Right ventricle myocardium inferior (tissue), 1 donor: Measurements from ENCODE around the gene MGAT5. TPM values are rescaled to one million over a fixed set of nuclear protein-coding genes. Genes with fewer than 3 reads are reported as not detected.

Source experiments
- ATAC-seq: fragments of 200-7000 bp; cut with Tn5 transposase; one replicate; pipeline ENCODE4 v1.9.1; 2020; ENCODE audit warnings: mild to moderate bottlenecking, moderate library complexity
- DNase-seq: peaks from one replicate; pipeline ENCODE4 v3.0.0; 2021; ENCODE audit errors: missing footprints
- intact Hi-C: fragments of 100-400 bp; cut with DNase I; formaldehyde crosslinking; loops from one replicate; pipeline ENCODE4 v1.11.0; 2022
- total RNA-seq: library from RNA; stranded (reverse); fragmentation: NEBNext Ultra II Directional; extraction: Animal tissue kit (Norgen Biotek cat#: 25700); gene quantifications from one replicate; pipeline ENCODE4 v1.2.1, GENCODE V29; 2021
- donor health status: DM: no; HTN: yes; CAD: no; lungs with severe emphysema.

Gene MGAT5
- total RNA-seq, 1 donor from 2014 or later, result 92.3 TPM

DNA sequence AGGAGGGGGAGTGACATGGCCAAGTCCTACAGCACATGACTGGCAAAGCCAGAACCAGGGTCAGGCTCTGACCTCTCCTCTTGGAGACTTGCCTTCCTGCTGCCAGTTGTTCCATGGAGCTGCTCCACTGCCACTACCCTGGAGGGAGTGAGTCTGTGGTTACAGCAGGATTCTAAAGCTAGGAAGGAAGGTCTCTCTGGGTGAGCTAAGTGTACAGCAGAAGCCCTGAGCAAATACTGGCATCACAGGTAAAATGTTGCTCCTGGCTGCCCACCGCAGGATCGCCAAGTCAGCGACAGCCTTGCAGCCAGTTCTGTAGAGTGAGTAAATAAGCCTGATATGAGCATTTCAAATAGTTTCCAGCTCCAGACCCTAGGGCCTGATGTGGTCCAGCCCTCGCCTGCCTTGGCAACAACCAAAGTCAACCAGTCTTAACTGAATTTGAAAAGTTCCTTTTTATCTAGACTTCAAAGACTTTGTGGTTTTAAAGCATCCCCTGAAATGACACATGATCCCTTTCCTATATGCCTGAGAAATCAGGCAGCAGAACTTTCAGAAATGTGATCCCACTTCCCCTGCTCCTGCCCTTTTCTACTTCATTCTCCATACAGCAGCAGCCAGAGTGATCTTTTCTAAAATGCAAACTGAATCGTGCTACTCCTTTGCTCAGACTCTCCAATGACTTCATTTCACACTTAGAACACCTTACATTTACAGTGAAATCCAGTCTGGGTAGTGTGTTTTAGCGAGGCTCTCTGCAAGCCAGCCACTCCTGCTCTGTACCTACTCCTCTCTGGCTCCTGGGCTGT lies 114.3 kb downstream of the MGAT5 start:
- intact Hi-C loops, result loop anchor here (5.0 kb wide), 1 partner anchor 106 kb away; no protein-coding TSS in a partner anchor
- DNase-seq (peak; percentile 50), ATAC-seq (peak; percentile 31)

DNA sequence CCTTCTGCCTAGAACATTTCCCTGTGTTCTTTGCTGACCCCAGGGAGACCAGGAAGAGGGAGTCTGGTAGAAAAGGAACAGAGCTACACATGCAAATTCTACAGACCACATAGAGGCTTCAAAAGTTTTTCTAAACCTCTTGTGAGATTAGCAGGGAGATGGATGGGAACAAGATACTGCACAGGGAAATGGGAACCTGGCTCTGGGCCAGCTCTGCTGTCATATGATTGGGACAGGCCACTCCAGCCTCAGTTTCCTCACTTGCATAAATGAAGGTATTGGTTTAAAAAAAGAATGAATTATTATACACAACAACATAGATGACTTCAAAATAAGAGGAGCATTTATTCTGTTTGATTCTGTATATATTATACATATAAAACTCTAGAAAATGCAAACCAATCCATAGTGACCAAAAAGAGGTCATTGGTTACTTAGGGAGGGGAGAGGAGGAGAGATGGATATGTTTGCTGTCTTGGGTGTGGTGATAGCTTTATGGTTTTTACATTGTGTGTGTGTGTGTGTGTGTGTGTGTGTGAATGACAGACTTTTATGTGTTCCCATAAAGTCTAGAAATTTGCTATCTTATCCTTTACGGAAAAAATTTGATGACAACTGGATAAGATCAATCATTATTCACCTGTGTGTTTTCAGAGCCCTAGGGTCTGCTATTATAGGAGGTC lies 115.5 kb downstream of the MGAT5 start:
- DNase-seq (no peak), ATAC-seq (no peak)
- intact Hi-C loops, result loop anchor here (5.0 kb wide), 1 partner anchor 107 kb away; no protein-coding TSS in a partner anchor

DNA sequence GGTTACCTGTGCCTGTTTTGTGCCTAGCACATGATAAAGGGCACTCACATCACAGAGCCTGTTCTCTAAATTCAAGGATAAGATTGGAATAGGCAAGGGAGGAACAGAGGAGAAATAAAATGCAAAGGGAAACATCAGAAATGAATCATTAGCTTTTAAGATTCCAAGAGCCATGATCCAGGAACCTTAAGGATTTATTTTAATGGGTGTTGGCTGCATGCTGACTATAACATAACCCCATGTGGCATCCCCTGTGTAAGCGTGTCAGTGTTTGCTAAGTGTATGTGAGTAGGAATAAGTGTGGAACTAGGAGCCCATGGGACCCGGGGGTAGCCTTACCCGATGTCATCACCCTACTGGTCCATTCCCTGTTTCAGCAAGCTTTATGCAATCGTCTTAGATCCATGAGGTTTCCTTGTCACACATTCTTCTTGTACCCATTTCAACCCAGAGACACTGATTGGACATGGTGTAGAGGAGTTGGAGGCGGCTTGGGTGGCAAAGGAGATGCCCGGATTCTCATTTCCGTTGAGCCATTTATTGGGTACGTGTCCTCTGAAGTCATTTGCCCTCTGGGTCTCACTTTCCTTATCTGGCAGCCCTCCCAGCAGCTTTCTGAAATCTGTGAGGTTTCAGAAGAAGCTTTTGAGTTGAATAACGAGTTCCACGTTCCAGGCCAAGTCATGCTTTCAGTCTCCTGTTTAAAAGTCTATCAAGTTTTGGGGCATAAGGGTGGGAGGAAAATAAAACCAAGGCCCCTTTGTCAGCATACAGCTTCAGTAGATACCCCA lies 117.0 kb downstream of the MGAT5 start:
- DNase-seq, result no peak
- intact Hi-C loops, result loop anchor here (5.0 kb wide), 1 partner anchor 41 kb away; no protein-coding TSS in a partner anchor
- ATAC-seq, result no peak

DNA sequence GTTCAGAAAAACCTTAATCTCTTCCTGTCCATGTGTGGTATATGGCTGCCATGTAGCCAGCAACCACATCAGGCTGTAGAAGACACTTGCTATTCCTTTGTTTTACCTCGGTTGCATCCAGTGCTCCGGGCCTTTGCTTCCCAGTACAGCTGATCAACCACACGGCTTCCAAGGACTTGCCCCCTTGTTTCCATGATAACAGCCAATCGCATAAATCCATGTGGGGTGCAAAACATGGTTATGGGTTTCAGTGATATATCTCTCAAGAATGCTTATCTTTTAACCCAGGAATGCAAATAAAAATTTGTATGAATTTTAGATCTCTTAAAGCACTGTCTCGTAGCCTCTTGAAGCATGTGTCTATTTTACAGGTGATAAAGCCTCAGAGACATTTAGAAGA lies 118.3 kb downstream of the MGAT5 start:
- intact Hi-C loops, result loop anchor here (5.0 kb wide), 1 partner anchor 40 kb away; no protein-coding TSS in a partner anchor
- ATAC-seq (no peak), DNase-seq (no peak)

DNA sequence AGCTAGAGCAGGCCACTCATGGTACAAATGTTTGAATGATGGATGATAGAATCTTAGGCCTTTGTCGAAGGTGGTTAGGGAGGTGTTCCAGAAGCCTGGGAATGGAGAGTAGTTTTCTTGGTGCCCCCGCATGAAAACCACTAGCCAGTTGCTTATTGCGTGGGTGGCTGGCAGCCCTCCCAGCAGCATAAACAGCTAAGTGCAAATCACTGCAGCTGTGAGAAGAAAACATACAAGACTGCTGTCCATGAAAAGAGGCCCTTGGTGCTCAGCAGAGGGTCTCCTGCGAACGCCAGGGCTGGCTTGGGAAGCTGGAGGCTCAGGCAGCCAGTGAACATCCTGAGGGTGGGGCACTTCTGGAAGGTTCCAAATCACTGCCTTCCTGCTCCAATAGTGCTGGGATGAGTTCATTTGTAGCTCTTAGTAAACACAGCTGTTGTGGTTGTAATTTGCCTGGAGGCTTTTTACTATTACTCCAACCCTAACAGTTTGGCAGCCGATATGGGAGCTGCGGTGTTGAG lies 118.8 kb downstream of the MGAT5 start:
- peak; percentile 65 for ATAC-seq
- intact Hi-C loops, result loop anchor here (5.0 kb wide), 1 partner anchor 40 kb away; no protein-coding TSS in a partner anchor
- DNase-seq, result peak; percentile 76

DNA sequence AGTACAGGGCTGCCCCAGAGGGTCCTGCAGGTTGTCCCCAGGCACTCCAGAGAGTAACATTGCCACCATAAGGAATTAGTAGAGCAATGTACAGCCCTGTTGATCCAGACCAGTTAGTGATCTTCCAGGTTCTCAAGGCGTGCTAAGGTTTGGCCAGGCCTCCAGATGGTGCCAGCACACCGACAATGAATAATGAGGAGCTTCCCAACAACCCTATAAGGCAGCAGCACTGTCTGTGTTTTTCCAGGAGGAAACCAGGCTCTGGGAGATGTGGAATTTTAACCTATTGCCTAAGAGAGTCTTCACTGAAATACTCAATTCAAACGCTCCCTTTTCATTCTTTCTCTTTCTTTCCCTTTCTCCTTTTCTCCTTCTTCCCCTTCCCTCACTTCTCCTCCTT lies 122.1 kb downstream of the MGAT5 start:
- DNase-seq, result no peak
- intact Hi-C loops, result loop anchor here (5.0 kb wide), 1 partner anchor 76 kb away; no protein-coding TSS in a partner anchor
- peak; percentile 38 for ATAC-seq

DNA sequence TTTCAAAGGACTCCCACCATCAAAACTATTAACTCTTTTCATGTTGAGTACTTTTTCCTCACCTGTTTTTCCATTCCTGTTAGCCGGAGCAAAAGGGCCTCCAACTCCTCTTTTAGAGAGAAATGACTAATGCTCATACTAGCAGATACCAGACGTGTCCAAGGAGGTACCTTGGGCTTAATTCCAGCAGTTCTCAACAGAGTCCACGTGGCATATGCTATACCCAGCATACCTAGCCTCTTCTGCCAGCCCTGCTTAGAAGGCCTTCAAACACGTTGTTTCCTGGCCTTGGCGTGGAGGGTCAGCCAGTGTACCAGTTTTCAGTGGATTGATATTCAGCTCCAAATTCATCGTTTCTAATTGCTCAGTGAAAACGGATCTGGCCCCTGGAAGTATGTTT lies 123.9 kb downstream of the MGAT5 start:
- ATAC-seq (no peak), DNase-seq (no peak)
- intact Hi-C loops, result loop anchor here (5.0 kb wide), 1 partner anchor 75 kb away; no protein-coding TSS in a partner anchor

DNA sequence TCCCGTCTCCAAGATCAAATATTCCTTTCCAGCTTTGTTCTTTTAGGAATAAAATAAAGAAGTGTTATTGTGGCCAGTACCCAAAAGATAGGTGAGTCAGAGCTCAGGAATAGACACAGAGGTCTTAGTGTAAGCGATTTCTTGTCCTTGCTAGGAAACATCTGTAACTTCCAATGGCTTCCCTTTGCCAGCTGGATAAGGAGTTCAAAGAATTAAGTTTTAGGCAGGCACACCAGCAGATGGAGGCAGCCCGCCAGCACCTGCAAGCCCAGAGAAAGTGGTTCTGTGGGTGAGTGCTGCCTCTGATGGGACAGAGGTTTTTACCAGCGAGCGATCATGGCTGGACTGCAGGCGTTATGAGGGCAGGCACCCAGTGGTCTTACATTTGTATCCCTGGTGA lies 125.4 kb downstream of the MGAT5 start:
- ATAC-seq, result peak; percentile 20
- intact Hi-C loops, result loop anchor here (5.0 kb wide), 1 partner anchor 73 kb away; no protein-coding TSS in a partner anchor
- DNase-seq, result no peak

DNA sequence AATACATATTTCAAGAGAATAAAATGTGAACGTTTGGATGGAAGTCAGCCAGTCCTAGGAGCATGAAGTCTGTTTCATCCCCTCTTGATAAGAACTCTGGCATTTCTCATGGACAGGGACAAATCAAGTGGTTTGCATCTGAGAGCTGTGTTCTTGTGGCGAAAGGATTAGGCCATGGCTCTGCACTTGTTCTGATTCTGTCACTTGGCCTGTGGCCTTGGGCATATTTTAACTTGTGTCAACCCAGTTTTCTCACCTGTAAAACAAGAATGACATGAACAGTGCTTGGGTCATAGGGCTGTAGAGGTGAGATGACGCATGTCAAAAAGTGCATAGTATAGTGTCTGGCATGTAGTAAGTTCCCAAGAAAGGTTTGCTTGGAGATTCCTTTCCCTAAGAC lies 125.8 kb downstream of the MGAT5 start:
- intact Hi-C loops, result loop anchor here (5.0 kb wide), 1 partner anchor 73 kb away; no protein-coding TSS in a partner anchor
- DNase-seq (no peak), ATAC-seq (peak; percentile 24)

DNA sequence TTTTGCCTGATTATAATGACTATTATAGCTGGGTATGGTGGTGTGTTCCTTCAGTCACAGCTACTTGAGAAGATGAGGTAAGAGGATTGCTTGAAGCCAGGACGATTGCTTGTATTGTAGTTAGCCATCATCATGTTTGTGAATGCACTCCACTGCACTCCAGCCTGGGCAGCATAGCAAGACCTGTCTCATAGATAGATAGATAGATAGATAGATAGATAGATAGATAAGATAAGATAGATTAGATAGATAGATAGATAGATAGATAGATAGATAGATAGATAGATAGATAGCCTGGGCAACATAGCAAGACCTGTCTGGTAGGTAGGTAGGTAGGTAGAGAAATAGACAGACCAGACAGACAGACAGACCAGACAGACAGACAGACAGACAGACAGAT lies 127.3 kb downstream of the MGAT5 start:
- DNase-seq (no peak), ATAC-seq (no peak)
- intact Hi-C loops, result no loop called here

DNA sequence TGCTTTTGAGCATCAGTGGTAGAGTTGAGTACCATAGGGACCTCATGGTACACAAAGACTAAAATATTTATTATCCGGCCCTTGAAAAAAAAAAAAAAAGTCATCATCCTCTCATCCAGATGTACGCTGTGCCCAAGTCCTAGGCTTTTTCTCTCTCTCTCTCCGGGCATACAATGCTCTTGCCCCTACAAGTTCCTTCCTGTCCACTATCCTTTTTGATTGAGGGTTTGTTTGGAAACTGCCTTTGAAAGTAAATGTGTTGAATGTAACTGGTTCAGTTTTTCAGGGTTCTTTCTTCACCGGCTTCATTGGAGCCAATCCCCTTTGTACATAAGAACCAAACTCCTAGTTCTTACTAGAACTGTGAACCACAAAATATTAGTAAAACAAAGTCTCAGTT lies 130.3 kb downstream of the MGAT5 start:
- ATAC-seq (no peak), DNase-seq (no peak)
- intact Hi-C loops, result no loop called here

DNA sequence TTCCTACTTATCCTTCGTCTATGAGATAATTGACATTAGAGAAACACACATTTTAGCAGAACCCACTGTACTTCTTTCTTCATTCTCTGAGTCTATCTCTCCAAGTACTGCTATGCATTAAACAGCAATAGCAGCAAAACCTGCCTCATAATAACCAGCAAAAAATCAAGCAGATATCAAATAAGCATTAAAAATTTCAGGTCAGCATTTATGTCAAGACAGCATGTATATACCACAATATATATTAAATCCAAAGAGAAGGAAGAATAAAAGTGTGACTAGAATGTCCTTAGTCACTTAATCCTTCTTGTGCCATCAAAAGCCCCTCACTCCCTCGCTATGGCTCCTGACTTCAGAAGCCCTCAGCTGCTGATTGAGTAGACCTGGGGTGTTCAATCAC lies 131.3 kb downstream of the MGAT5 start:
- intact Hi-C loops, result no loop called here
- ATAC-seq (no peak), DNase-seq (no peak)

DNA sequence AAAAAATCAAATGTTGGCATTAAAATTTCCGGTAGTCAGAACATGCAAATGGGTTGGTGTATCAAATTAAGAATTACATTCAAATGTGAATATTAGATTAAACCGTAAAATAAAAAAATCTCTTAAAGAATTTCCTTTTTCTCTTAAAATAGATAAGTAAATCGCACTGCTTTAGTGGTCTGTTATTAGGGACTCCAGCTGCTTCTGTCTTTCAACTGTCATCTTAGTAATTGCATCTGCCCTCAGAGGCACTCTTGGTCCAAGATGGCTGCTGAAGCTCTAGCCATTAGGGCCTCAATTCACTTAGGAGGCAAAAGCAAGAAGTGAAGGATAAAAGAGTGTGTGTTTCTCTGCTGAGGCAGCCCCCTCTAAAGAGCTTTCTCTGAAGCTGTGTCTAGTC lies 132.4 kb downstream of the MGAT5 start:
- ATAC-seq (no peak), DNase-seq (no peak)
- intact Hi-C loops, result no loop called here

DNA sequence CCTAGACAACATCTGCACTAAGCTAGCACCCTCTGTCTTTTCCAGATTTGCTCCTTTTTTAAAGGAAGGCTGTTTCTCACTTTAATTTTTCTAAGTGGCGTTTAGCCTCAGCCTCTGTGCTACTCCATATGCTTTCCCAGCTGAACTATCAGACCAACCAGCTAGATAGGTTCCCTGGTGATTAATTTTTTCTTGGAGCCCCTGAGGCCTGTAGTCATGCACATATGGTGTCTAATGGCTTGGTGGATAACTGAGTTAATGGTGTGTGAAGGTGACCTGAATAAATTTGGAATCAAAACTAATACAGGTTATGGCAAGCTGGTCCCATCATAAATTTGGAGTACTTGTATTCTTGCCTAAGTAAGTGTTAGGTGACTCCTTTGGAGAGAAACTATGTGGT lies 135.5 kb downstream of the MGAT5 start:
- intact Hi-C loops, result no loop called here
- DNase-seq (no peak), ATAC-seq (no peak)

DNA sequence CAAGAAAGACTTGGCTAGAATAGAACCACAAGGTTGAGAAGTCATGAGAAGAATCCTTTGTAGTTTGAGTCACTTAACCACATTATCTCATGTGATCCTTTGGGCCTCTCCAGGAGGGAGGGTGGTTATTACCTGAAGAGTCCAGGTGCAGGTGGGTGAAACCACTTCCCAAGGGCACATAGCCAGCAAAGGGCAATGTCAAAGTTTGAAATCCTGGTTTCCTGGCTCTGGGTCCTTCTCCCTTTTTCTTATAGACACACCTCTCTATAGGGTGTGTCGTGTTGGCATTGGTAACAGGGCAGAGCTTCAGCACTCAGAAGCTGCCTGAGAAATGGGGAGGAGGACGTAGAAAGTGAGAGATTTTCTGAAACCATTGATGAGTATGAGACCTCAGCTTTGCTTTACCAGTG lies 137.9 kb downstream of the MGAT5 start:
- DNase-seq (no peak), ATAC-seq (no peak)
- intact Hi-C loops, result no loop called here

DNA sequence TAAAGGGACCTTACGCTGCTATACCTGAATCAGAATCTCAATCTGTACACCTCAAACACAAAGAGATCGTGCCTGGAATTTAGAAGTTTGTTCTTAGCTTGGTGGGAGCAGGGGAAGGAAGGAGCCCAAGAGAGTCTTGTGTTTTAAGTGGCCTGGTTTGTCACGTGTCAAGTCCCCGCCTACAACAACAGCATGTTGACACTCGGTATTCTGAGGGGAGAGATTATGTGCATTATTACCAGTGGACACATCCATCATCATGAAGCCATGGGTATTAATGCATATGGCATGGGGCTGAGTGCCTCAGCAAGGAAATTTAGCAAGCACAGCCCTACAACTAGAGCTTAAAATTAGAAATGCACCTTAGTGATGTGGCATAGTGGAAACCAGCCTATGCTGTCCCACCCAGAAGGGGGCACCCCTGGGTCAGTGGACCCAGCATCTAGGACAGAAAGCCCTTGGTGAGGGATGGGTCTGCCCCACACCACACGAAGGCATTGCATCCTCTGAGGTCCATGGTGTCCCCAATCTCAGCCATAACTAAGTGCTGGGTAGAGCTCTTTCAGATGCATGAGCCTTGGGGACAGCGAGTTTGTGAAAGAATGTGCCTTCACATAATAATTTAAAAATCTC lies 138.7 kb downstream of the MGAT5 start:
- ATAC-seq, result peak; percentile 24
- intact Hi-C loops, result no loop called here
- no peak for DNase-seq

DNA sequence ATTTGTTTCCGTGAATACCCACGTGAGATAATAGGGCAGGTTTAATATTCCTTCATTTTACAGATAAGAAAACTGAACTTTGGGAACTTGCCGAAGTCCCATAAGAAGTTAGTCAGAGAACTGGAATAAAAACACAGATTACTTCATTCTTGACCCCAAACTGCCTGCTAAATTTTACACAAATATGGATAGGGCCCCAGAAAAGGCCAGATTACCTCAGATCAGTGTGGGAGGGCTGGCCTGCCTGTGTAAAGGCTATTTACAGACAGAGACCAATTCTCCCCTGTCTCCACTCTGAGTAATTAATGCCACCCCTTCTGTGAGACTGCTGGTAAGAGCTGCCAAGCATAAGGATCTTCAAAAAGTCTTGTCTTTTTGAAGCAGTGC lies 139.2 kb downstream of the MGAT5 start:
- DNase-seq, result no peak

DNA sequence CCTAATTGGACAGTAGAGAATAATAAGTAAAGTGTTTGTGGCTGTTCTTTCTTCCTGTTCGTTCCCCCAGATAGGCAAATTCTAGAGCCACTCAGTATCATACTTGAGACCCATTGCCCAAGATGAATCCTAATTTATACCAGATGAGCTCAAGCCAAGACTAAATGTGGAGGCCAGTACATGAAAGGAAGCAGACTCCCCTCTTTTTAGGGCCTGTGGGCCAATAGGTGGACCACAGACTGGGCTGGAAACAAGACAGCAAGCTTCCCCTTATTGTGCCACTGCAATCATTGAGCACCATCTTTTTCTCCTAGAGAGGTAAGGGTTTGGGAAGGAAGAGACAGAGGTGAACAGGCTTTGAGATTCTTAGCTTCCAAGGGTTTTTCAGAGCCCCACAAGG lies 141.9 kb downstream of the MGAT5 start:
- DNase-seq (no peak), ATAC-seq (no peak)
- intact Hi-C loops, result no loop called here

More for the DNA sequence above, 139.2 kb downstream of the MGAT5 start:
- intact Hi-C loops, result no loop called here
- ATAC-seq, result peak; percentile 76
